Cardiac fibroblast (primary cell): ENCODE results near the gene GPR108.

Source experiments
- DNase-seq, 2 donors: peaks; one replicate each; pipeline versions ENCODE4 v3.0.0 to v3.0.0-alpha.2; 2010; ENCODE audit warnings: low read depth in 2 of 2
- H3K4me3 ChIP-seq, 2 donors: replicated peaks in 1 of 2; 1 replicate in 1 of 2; 2 replicates in 1 of 2; pipeline ENCODE4 v1.5.1; 2011; ENCODE audit warnings: low read depth in 2 of 2, low read length in 2 of 2, mild to moderate bottlenecking in 2 of 2, moderate library complexity in 1 of 2
- CTCF ChIP-seq: IDR thresholded peaks from one replicate; pipeline ENCODE4 v1.5.1; 2011; ENCODE audit warnings: low read depth, mild to moderate bottlenecking, low read length, inconsistent platforms

Gene GPR108

GRCh38 chr19:6718111-6718740 lies 19.2 kb downstream of the GPR108 start:
- no peak for TF ChIP-seq CTCF
- H3K4me3 ChIP-seq, result no peak overlapping the region
- DNase-seq, result no peak

GRCh38 chr19:6717441-6717971 lies 19.9 kb downstream of the GPR108 start:
- no peak overlapping the region for H3K4me3 ChIP-seq
- DNase-seq, result no peak
- no peak for TF ChIP-seq CTCF

- no peak for TF ChIP-seq CTCF
- DNase-seq, result no peak
Measured at GRCh38 chr19:6717036-6717435, 20.3 kb downstream of the GPR108 start.

GRCh38 chr19:6716610-6716970 lies 20.8 kb downstream of the GPR108 start:
- TF ChIP-seq CTCF, result no peak
- DNase-seq, result no peak
- no peak overlapping the region for H3K4me3 ChIP-seq

More at GRCh38 chr19:6717036-6717435, 20.3 kb downstream of the GPR108 start:
- H3K4me3 ChIP-seq, result no peak overlapping the region

- no peak for TF ChIP-seq CTCF
- DNase-seq, result no peak
- no peak overlapping the region for H3K4me3 ChIP-seq
Measured at GRCh38 chr19:6714749-6715555, 22.4 kb downstream of the GPR108 start.

GRCh38 chr19:6713773-6714692 lies 23.3 kb downstream of the GPR108 start:
- DNase-seq, result no peak
- H3K4me3 ChIP-seq, result no peak overlapping the region
- no peak for TF ChIP-seq CTCF
